ENCODE data around the gene CCNB2. TPM values are rescaled to one million over a fixed set of nuclear protein-coding genes. Genes with fewer than 3 reads are reported as not detected.

The CCNB2 gene
- total and polyA plus RNA-seq, 2 donors (not counting 1 experiment from before 2014, with no cell fraction given) = 18.5 to 19.3 TPM

- H3K36me3 ChIP-seq (ENCODE audit: control insufficient read depth, insufficient read depth, low read length) = peaks cover 2% of the 10 kb centered on the region
- no peak overlapping the region for H3K9ac ChIP-seq (ENCODE audit: insufficient read depth, low read length)
- H3K9me3 ChIP-seq (ENCODE audit: control insufficient read depth, insufficient read depth, low read depth, low read length) = no peaks in the 10 kb centered on the region
- no peaks in the 10 kb centered on the region for H3K79me2 ChIP-seq (ENCODE audit: control insufficient read depth, insufficient read depth, low read length)
- H4K20me1 ChIP-seq (ENCODE audit: control insufficient read depth, extremely low read depth, insufficient read depth, low read length) = no peaks in the 10 kb centered on the region
- H3K4me3 ChIP-seq (replicated peaks in 1 of 4; ENCODE audit: control extremely low read depth in 1 of 4, insufficient read depth in 1 of 4, low read depth in 3 of 4, low read length in 4 of 4) = no peak overlapping the region
- H3K4me2 ChIP-seq (ENCODE audit: extremely low read depth, insufficient read depth, low read length) = no peak overlapping the region
- no peak overlapping the region for H2AFZ ChIP-seq (ENCODE audit: low read length)
- H3K27me3 ChIP-seq (ENCODE audit: control insufficient read depth, insufficient read depth, low read length) = no peaks in the 10 kb centered on the region
- no peak for DNase-seq (ENCODE audit: low read depth in 2 of 2)
- no peak overlapping the region for H3K27ac ChIP-seq (ENCODE audit: insufficient read depth, low read length)
- no peak for TF ChIP-seq EZH2 (IDR thresholded peaks at IDR 0.05; ENCODE audit: low read length, missing control alignments)
- no peak for TF ChIP-seq CTCF (conservative IDR thresholded peaks at IDR 0.05 in 1 of 2, IDR thresholded peaks at IDR 0.05 in 1 of 2; ENCODE audit: low read depth in 1 of 2, low read length in 2 of 2)
- H3K4me1 ChIP-seq (ENCODE audit: control insufficient read depth, extremely low read depth, insufficient read depth, low read length) = no peaks in the 10 kb centered on the region
These were observed 5.7 kb upstream of the CCNB2 start for GRCh38 chr15:59099162-59099685.

- Histone ChIP-seq H3K4me1 (ENCODE audit: control insufficient read depth, extremely low read depth, insufficient read depth, low read length) (no peaks in the 10 kb centered on the region), H3K4me3 (replicated peaks in 1 of 4; ENCODE audit: control extremely low read depth in 1 of 4, insufficient read depth in 1 of 4, low read depth in 3 of 4, low read length in 4 of 4) (peak overlapping the region; percentile 56 to 88 (median 84))
- no peak for DNase-seq (ENCODE audit: low read depth in 2 of 2)
These were observed 389 bp upstream of the CCNB2 start for GRCh38 chr15:59104602-59104911.

GRCh38 chr15:59105854-59106253 is 908 bp downstream of the CCNB2 start:
- H3K79me2 ChIP-seq (ENCODE audit: control insufficient read depth, insufficient read depth, low read length) = peaks cover 28% of the 10 kb centered on the region
- peak overlapping the region; percentile 68 for H3K9ac ChIP-seq (ENCODE audit: insufficient read depth, low read length)
- no peaks in the 10 kb centered on the region for H3K9me3 ChIP-seq (ENCODE audit: control insufficient read depth, insufficient read depth, low read depth, low read length)
- H3K4me2 ChIP-seq (ENCODE audit: extremely low read depth, insufficient read depth, low read length) = peak overlapping the region; percentile 86
- peak overlapping the region; percentile 86 for H3K27ac ChIP-seq (ENCODE audit: insufficient read depth, low read length)
- peak overlapping the region; percentile 82 to 97 (median 87) for H3K4me3 ChIP-seq (replicated peaks in 1 of 4; ENCODE audit: control extremely low read depth in 1 of 4, insufficient read depth in 1 of 4, low read depth in 3 of 4, low read length in 4 of 4)
- no peaks in the 10 kb centered on the region for H4K20me1 ChIP-seq (ENCODE audit: control insufficient read depth, extremely low read depth, insufficient read depth, low read length)
- peaks cover 7% of the 10 kb centered on the region for H3K36me3 ChIP-seq (ENCODE audit: control insufficient read depth, insufficient read depth, low read length)
- no peaks in the 10 kb centered on the region for H3K27me3 ChIP-seq (ENCODE audit: control insufficient read depth, insufficient read depth, low read length)
- no peaks in the 10 kb centered on the region for H3K4me1 ChIP-seq (ENCODE audit: control insufficient read depth, extremely low read depth, insufficient read depth, low read length)
- TF ChIP-seq EZH2 (IDR thresholded peaks at IDR 0.05; ENCODE audit: low read length, missing control alignments) (no peak), CTCF (conservative IDR thresholded peaks at IDR 0.05 in 1 of 2, IDR thresholded peaks at IDR 0.05 in 1 of 2; ENCODE audit: low read depth in 1 of 2, low read length in 2 of 2) (peak in 1 of 2 donors; percentile 22)
- no peak for DNase-seq (ENCODE audit: low read depth in 2 of 2)
- H2AFZ ChIP-seq (ENCODE audit: low read length) = peak overlapping the region; percentile 56

More at GRCh38 chr15:59104602-59104911, 389 bp upstream of the CCNB2 start:
- Histone ChIP-seq H3K27me3 (ENCODE audit: control insufficient read depth, insufficient read depth, low read length) (no peaks in the 10 kb centered on the region), H2AFZ (ENCODE audit: low read length) (peak overlapping the region; percentile 82), H3K9ac (ENCODE audit: insufficient read depth, low read length) (peak overlapping the region; percentile 32), H3K9me3 (ENCODE audit: control insufficient read depth, insufficient read depth, low read depth, low read length) (no peaks in the 10 kb centered on the region), H3K36me3 (ENCODE audit: control insufficient read depth, insufficient read depth, low read length) (peaks cover 7% of the 10 kb centered on the region), H3K4me2 (ENCODE audit: extremely low read depth, insufficient read depth, low read length) (peak overlapping the region; percentile 92), H3K79me2 (ENCODE audit: control insufficient read depth, insufficient read depth, low read length) (peaks cover 26% of the 10 kb centered on the region), H3K27ac (ENCODE audit: insufficient read depth, low read length) (peak overlapping the region; percentile 86), H4K20me1 (ENCODE audit: control insufficient read depth, extremely low read depth, insufficient read depth, low read length) (no peaks in the 10 kb centered on the region)
- TF ChIP-seq CTCF (conservative IDR thresholded peaks at IDR 0.05 in 1 of 2, IDR thresholded peaks at IDR 0.05 in 1 of 2; ENCODE audit: low read depth in 1 of 2, low read length in 2 of 2) (no peak), EZH2 (IDR thresholded peaks at IDR 0.05; ENCODE audit: low read length, missing control alignments) (no peak)
